Activated CD8-positive, alpha-beta memory T cell treated with anti-CD3 and anti-CD28 coated beads for 48 hours (primary cell): Measurements from ENCODE around the gene SPAG4.

ENCODE experiments used
- DNase-seq, 3 experiments: peaks; one replicate each; pipeline ENCODE4 v3.0.0-alpha.2; 2020; ENCODE audit warnings: low read depth in 2 of 3, low spot score in 2 of 3

The SPAG4 gene, protein sequence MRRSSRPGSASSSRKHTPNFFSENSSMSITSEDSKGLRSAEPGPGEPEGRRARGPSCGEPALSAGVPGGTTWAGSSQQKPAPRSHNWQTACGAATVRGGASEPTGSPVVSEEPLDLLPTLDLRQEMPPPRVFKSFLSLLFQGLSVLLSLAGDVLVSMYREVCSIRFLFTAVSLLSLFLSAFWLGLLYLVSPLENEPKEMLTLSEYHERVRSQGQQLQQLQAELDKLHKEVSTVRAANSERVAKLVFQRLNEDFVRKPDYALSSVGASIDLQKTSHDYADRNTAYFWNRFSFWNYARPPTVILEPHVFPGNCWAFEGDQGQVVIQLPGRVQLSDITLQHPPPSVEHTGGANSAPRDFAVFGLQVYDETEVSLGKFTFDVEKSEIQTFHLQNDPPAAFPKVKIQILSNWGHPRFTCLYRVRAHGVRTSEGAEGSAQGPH

DNA sequence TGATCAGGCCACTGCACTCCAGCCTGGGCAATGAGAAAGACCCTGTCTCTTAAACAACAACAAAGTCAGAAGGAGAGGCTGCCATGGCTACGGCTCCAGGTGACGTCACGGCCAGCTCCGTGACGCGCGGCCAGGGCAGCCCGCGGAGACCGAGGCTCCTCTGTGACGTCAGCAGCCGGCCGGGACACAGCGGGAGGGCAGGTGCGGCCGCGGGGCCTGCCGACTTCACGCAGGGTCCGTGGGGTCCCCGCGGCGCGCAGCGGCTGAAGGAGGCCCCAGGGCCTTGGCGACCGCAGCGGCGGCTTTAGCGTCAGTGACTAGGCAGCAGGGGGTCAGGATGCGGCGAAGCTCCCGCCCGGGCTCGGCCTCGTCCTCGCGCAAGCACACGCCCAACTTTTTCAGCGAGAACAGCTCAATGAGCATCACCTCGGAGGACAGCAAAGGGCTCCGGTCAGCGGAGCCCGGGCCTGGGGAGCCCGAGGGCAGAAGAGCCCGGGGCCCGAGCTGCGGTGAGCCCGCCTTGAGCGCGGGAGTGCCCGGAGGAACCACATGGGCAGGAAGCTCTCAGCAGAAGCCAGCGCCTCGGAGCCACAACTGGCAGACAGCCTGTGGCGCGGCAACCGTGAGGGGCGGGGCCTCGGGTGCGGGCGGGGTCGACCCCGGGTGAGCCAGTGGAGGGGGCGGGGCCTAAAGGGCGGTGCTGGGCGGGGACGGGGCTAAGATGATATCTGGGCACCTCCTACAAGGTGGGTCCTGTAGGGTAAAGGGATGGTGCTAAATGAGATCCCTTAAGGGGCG lies at the start of gene SPAG4:
Gene SPAG4, plus strand, starts transcription at position 163 of the 798 bp plus-strand sequence. Its CDS starts 175 bp downstream, at position 338.
- peak; percentile 99 to 100 (median 100) for DNase-seq

GRCh38 chr20:35568645-35569044 lies 47.0 kb upstream of the SPAG4 start:
- DNase-seq: no peak

DNA sequence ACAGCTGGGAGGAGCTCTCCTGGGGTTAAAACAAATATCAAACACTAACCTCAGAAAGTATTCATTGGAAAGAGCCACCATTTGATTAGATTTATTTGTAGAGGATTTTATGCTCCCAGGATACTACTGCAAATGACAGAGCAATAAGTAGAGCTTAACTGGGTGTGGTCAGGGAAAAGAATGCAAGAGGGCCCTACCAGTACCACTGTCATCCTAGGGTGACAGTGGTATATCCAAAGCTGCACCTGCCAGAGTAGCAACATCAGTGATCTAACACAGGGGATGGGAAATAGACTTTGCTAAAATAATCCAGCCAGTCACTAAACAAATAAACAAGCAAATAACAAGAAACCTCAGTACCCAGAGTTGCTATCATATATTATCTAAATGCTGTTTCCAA lies 44.1 kb upstream of the SPAG4 start:
- no peak for DNase-seq

- DNase-seq: no peak
These were observed 42.8 kb upstream of the SPAG4 start for GRCh38 chr20:35572838-35573237.

- DNase-seq: no peak
These were observed 39.7 kb upstream of the SPAG4 start for GRCh38 chr20:35575958-35576357.

DNA sequence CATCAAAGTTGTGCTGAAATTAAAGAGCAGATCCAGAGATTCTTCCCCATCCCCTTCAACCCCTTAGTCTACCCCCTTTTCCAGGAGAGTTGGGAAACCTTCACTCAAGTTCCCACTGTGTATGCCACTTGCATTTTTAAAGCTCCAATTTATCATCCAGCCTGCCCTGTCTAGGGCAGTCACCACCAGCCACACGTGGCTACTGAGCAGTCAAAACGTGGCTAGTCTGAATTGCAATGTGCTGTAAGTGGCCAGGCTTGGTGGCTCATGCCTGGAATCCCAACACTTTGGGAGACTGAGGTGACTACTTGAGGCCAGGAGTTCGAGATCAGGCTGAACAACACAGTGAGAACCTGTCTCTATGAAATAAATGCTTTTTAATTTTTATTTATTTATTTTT lies 38.8 kb upstream of the SPAG4 start:
- no peak for DNase-seq

DNA sequence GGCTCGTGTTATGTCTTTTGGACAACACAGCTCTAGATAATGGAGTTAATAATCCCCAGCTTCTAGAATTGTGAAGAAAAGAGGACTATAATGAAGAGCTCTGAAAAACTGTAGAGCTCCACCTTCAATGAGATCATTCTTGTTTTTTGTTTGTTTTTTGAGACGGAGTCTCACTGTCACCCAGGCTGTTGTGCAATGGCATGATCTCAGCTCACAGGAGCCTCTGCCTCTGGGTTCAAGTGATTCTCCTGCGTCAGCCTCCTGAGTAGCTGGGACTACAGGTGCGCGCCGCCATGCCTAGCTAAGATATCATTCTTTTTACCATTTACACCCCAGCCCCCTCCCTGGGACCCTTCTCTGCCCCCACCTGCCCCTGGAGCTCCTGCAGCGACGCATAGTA lies 37.2 kb upstream of the SPAG4 start:
- no peak for DNase-seq

- no peak for DNase-seq
These were observed 36.4 kb upstream of the SPAG4 start for GRCh38 chr20:35579196-35579595.

- no peak for DNase-seq
These were observed 33.5 kb upstream of the SPAG4 start for GRCh38 chr20:35582131-35582530.

- no peak for DNase-seq
These were observed 32.8 kb upstream of the SPAG4 start for GRCh38 chr20:35582741-35583404.

- DNase-seq: no peak
These were observed 31.7 kb upstream of the SPAG4 start for GRCh38 chr20:35583636-35584560.

GRCh38 chr20:35586751-35587425 lies 28.7 kb upstream of the SPAG4 start:
- no peak for DNase-seq

- no peak for DNase-seq
These were observed 28.2 kb upstream of the SPAG4 start for GRCh38 chr20:35587436-35587835.

GRCh38 chr20:35588397-35588796 lies 27.2 kb upstream of the SPAG4 start:
- no peak for DNase-seq

DNA sequence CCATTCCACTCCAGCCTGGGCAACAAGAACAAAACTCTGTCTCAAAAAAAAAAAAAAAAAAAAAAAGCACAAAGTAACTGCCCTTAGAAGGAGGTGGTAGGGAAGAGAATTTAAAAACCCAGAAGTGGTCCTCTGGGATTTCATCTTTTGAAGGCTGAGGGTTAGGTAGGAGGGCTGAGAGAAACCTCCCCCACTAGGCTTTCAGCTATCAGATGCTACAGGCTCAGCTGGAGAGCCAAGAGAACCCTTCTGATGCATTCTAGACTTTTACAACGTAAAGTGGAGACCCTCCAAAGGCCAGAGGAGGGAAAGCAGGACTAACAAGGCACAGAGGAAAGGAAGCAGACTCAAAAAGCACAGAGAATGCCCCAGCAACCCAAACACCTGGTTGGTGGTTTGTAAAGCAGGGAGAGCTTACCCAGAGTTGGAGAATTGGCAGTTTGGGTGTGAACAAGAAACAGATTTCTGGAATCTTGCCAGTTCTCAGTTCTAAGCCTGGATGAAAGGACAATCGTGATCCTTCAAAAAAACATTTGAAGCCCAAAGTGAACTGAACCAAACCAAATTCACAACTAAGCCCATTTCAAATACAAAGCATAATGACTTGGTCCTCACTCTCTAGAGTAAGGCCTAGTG lies 23.2 kb upstream of the SPAG4 start:
- no peak for DNase-seq

GRCh38 chr20:35595456-35595855 lies 20.2 kb upstream of the SPAG4 start:
- no peak for DNase-seq

DNA sequence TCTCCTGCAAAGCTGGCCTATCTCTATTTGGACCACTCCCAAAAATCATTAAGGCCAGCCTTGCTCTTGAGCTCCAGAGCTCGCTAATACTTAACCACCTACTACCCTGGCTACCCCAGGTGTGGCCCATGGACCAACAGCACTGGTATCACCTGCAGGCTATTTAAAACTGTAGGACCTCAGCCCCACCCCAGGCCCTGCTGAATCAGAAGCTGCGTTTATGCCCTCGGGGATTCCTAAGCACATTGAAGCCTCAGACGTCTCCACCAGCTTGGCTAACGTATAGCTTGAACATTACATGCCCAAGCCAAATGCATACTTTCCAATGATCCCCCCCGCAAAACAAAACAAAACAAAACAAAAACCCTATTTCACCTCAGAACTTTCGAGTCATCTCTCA lies 19.7 kb upstream of the SPAG4 start:
- DNase-seq: no peak

GRCh38 chr20:35597186-35597585 lies 18.4 kb upstream of the SPAG4 start:
- DNase-seq: no peak

GRCh38 chr20:35598476-35598875 lies 17.2 kb upstream of the SPAG4 start:
- DNase-seq: no peak
